MM.1S (cell line): ENCODE measurements around the gene MYH15.

ENCODE experiments used
- DNase-seq: peaks from one replicate; pipeline ENCODE4 v3.0.0-alpha.2; 2015
- H2AFZ ChIP-seq: fragments of 300-600 bp; sonication (generic); 2 replicates; pipeline ENCODE4 v1.6.0; 2016; ENCODE audit warnings: antibody characterized with exemption, low read length
- H3F3A ChIP-seq: fragments of 300-600 bp; sonication (generic); 2 replicates; pipeline ENCODE4 v1.6.1; 2016; ENCODE audit warnings: mild to moderate bottlenecking, antibody characterized with exemption, low read length, moderate library complexity, mixed read lengths; ENCODE audit not compliant: insufficient read depth
- H3K27ac ChIP-seq: fragments of 300-600 bp; sonication (generic); 2 replicates; pipeline ENCODE4 v1.5.1; 2016; ENCODE audit warnings: mild to moderate bottlenecking, low read length
- H3K27me3 ChIP-seq: fragments of 300-600 bp; sonication (generic); replicated peaks from 2 replicates; pipeline ENCODE4 v1.6.0; 2016; ENCODE audit warnings: low read length; ENCODE audit not compliant: insufficient read depth
- H3K36me3 ChIP-seq: fragments of 300-600 bp; sonication (generic); replicated peaks from 2 replicates; pipeline ENCODE4 v1.6.1; 2016; ENCODE audit warnings: mild to moderate bottlenecking, low read length, mixed read lengths; ENCODE audit not compliant: insufficient read depth
- H3K4me1 ChIP-seq: fragments of 300-600 bp; sonication (generic); 2 replicates; pipeline ENCODE4 v1.6.1; 2016; ENCODE audit warnings: low read length, mixed read lengths
- H3K4me2 ChIP-seq: fragments of 300-600 bp; sonication (generic); 2 replicates; pipeline ENCODE4 v1.6.0; 2016; ENCODE audit warnings: low read depth, low read length
- H3K4me3 ChIP-seq: fragments of 300-600 bp; sonication (generic); 2 replicates; pipeline ENCODE4 v1.5.1; 2016; ENCODE audit warnings: low read length, mixed read lengths
- H3K79me2 ChIP-seq: fragments of 300-600 bp; sonication (generic); 2 replicates; pipeline ENCODE4 v1.6.1; 2016; ENCODE audit warnings: mixed run types, low read length, mixed read lengths
- H3K9ac ChIP-seq: fragments of 300-600 bp; sonication (generic); 2 replicates; pipeline ENCODE4 v1.6.1; 2016; ENCODE audit warnings: low read length, mixed read lengths
- H3K9me2 ChIP-seq: fragments of 300-600 bp; sonication (generic); replicated peaks from 2 replicates; pipeline ENCODE4 v1.6.1; 2016; ENCODE audit warnings: mild to moderate bottlenecking, low read length, mixed read lengths; ENCODE audit not compliant: insufficient read depth
- H3K9me3 ChIP-seq: fragments of 300-600 bp; sonication (generic); replicated peaks from 2 replicates; pipeline ENCODE4 v1.6.1; 2016; ENCODE audit warnings: mild to moderate bottlenecking, low read length, mixed read lengths; ENCODE audit not compliant: insufficient read depth
- H4K20me1 ChIP-seq: fragments of 300-600 bp; sonication (generic); 2 replicates; pipeline ENCODE4 v1.6.1; 2016; ENCODE audit warnings: mild to moderate bottlenecking, low read length, moderate library complexity, mixed read lengths; ENCODE audit not compliant: insufficient read depth
- CTCF ChIP-seq: fragments of 300-600 bp; sonication (generic); IDR thresholded peaks from 2 replicates; pipeline ENCODE4 v1.5.1; 2016; ENCODE audit warnings: antibody characterized with exemption, low read length, mixed read lengths
- EZH2 ChIP-seq: fragments of 300-600 bp; sonication (generic); optimal IDR thresholded peaks from 2 replicates; pipeline ENCODE3; 2017; ENCODE audit warnings: low read depth, mild to moderate bottlenecking, antibody characterized with exemption, low read length, mixed read lengths
- EZH2phosphoT487 ChIP-seq: fragments of 300-600 bp; sonication (generic); IDR thresholded peaks from 2 replicates; pipeline ENCODE4 v1.6.1; 2018; ENCODE audit warnings: antibody characterized with exemption, low read length

MYH15 gene

GRCh38 chr3:108512671-108513070 lies 2.3 kb upstream of the MYH15 start:
- H3K27ac ChIP-seq = no peak overlapping the region
- no peaks in the 10 kb centered on the region for H3K27me3 ChIP-seq
- H3K79me2 ChIP-seq = no peaks in the 10 kb centered on the region
- H3K4me3 ChIP-seq = peak overlapping the region; percentile 29; the same call in 1 of the 2 replicates
- H3K9ac ChIP-seq = peak overlapping the region; percentile 3; the same call in 1 of the 2 replicates
- H2AFZ ChIP-seq = peak overlapping the region; percentile 39
- DNase-seq = no peak
- no peaks in the 10 kb centered on the region for H3F3A ChIP-seq
- H3K9me3 ChIP-seq = no peaks in the 10 kb centered on the region
- H3K4me2 ChIP-seq = peak overlapping the region; percentile 48
- no peaks in the 10 kb centered on the region for H4K20me1 ChIP-seq
- 0 out of 2 replicates have a peak, but pooled peaks cover 5% of the 10 kb centered on the region for H3K4me1 ChIP-seq
- TF ChIP-seq EZH2phosphoT487 (no peak), CTCF (no peak), EZH2 (no peak)
- H3K36me3 ChIP-seq = no peaks in the 10 kb centered on the region
- no peaks in the 10 kb centered on the region for H3K9me2 ChIP-seq

GRCh38 chr3:108511490-108511889 lies 1.1 kb upstream of the MYH15 start:
- H4K20me1 ChIP-seq = no peaks in the 10 kb centered on the region
- H3K9ac ChIP-seq = no peak overlapping the region
- no peak for DNase-seq
- no peaks in the 10 kb centered on the region for H3K79me2 ChIP-seq
- no peak overlapping the region for H3K27ac ChIP-seq
- H3K36me3 ChIP-seq = no peaks in the 10 kb centered on the region
- H3K4me2 ChIP-seq = no peak overlapping the region
- no peaks in the 10 kb centered on the region for H3F3A ChIP-seq
- H3K9me3 ChIP-seq = no peaks in the 10 kb centered on the region
- H3K27me3 ChIP-seq = no peaks in the 10 kb centered on the region
- H2AFZ ChIP-seq = no peak overlapping the region
- H3K9me2 ChIP-seq = no peaks in the 10 kb centered on the region
- H3K4me1 ChIP-seq = 0 out of 2 replicates have a peak, but pooled peaks cover 5% of the 10 kb centered on the region
- no peak overlapping the region for H3K4me3 ChIP-seq
- TF ChIP-seq EZH2 (no peak), EZH2phosphoT487 (no peak), CTCF (no peak)

- H3K27me3 ChIP-seq = no peaks in the 10 kb centered on the region
- TF ChIP-seq EZH2phosphoT487 (no peak), EZH2 (no peak), CTCF (no peak)
- H3K9me3 ChIP-seq = no peaks in the 10 kb centered on the region
- H3K36me3 ChIP-seq = no peaks in the 10 kb centered on the region
- H3K9ac ChIP-seq = no peak overlapping the region
- H3F3A ChIP-seq = no peaks in the 10 kb centered on the region
- H2AFZ ChIP-seq = no peak overlapping the region
- no peaks in the 10 kb centered on the region for H3K79me2 ChIP-seq
- H3K4me2 ChIP-seq = no peak overlapping the region
- H3K4me1 ChIP-seq = 0 out of 2 replicates have a peak, but pooled peaks cover 5% of the 10 kb centered on the region
- DNase-seq = no peak
- no peaks in the 10 kb centered on the region for H3K9me2 ChIP-seq
- H3K4me3 ChIP-seq = no peak overlapping the region
- no peaks in the 10 kb centered on the region for H4K20me1 ChIP-seq
- no peak overlapping the region for H3K27ac ChIP-seq
Measured at GRCh38 chr3:108511055-108511454, 659 bp upstream of the MYH15 start.
